NCI-H187 treated with DMSO at 0.1 percent for 48 hours (cell line): ENCODE results near the gene ESYT3.

Source experiments
- DNase-seq: peaks from one replicate; lab custom pipeline; 2025; lab: John Stamatoyannopoulos, UW

The ESYT3 gene, protein sequence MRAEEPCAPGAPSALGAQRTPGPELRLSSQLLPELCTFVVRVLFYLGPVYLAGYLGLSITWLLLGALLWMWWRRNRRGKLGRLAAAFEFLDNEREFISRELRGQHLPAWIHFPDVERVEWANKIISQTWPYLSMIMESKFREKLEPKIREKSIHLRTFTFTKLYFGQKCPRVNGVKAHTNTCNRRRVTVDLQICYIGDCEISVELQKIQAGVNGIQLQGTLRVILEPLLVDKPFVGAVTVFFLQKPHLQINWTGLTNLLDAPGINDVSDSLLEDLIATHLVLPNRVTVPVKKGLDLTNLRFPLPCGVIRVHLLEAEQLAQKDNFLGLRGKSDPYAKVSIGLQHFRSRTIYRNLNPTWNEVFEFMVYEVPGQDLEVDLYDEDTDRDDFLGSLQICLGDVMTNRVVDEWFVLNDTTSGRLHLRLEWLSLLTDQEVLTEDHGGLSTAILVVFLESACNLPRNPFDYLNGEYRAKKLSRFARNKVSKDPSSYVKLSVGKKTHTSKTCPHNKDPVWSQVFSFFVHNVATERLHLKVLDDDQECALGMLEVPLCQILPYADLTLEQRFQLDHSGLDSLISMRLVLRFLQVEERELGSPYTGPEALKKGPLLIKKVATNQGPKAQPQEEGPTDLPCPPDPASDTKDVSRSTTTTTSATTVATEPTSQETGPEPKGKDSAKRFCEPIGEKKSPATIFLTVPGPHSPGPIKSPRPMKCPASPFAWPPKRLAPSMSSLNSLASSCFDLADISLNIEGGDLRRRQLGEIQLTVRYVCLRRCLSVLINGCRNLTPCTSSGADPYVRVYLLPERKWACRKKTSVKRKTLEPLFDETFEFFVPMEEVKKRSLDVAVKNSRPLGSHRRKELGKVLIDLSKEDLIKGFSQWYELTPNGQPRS

DNA sequence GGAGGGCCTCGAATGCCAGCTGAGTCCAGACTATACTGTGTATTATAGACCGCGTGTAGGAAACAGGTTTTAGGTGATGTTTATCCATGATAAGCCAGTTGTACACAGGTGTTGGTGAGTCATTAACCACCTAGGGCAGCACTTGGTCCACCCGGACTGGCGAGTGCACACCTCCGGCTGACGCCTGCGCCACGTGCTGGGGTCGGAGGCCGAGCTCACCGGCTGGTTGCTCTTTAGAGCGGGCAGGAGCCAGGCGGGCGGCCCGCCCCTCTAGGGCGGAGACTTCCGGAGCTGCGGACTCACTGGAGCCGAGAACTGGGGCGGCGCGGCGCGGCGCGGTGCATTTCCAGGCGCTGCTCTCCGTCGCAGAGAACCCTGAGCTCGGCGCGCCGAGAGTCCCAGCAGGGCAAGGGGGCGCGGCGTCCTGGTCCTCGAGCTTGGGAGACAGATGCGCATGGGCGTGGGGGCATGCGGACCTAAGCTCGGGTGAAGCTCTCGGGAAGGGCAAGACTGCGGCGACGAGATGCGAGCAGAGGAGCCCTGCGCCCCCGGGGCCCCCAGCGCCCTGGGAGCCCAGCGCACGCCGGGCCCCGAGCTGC is at the start of gene ESYT3:
ESYT3 (plus strand) TSS at position 341 of the 599 bp plus-strand sequence; CDS start at position 524, 183 bp downstream.
- DNase-seq: no peak

- no peak for DNase-seq
These were observed 49.4 kb upstream of the ESYT3 start for GRCh38 chr3:138384976-138385375.

DNA sequence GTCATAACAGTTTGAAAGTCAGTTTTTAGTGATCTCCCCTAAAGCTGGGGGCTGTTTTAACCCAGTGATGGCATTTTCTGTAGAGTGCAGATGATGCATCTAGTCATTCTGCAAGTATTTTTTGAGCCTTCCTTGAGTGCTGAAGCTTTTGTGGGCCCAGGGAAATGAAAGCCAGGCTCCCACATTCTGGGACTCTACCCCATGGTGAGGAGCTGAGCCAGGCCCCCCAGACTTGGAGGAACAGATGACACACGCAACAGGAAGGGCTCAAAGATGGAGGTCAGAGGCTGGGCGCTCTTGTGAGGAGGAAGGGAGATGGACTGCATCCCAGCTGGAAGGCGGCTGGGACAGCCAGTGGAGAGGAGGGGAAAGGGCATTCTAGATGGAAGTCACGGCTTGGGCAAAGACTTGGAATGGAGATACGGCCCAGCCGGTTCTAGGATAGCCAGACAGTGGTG is 45.2 kb upstream of the ESYT3 start:
- DNase-seq: no peak

DNA sequence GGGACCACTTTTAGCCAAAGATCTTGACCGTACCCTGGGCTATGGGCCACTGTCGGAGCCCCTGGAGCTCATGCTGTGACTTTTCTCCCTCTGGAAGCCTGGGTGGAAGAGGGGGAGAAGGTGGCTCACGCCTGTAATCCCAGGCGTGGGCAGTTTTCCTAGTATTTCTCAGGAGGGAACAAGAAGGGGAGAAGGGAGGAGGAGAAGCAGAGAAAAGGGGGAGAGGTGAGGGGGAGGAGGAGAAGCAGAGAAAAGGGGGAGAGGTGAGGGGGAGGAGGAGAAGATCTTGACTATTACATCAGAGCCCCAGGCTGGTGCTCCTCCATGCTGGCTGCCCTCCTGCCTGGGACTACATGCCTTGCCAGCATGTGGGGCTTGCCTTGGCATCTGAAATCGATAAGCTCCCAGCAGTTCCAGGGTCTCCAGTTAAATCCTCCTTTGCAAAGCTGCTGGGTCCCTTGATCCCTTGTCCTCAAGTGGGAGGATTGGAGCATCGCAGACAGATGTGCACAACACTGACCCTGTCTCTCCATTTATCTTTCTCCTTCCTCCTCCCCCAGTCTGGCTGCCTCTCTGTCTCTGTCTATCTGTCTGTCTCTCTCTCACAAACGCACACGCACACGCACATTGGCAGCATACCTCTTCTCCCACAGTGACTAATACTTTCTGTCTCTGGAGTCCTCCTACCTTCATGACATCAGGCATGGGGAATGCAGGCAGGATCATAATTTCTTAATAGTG is 44.4 kb upstream of the ESYT3 start:
- DNase-seq: no peak

GRCh38 chr3:138390582-138390932 is 43.9 kb upstream of the ESYT3 start:
- no peak for DNase-seq

DNA sequence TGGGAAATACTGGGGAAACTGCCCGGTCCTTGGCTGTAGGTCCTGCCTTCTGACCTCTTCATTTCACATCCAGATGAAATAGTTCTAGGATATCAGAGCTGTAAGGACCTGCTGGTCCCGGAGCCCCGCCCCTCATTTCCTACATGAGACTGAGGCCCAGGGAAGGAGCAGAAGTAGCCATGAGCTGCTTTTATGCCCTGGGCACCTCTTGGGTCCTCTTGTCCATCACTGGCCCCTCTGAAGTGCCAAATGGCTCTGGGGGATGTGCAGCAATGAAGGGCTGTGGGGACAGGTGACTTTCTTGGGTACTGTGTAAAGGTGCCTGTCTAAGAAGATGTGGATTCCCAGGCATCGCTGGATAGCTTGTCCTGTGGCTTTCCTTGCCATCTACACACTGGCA is 40.3 kb upstream of the ESYT3 start:
- no peak for DNase-seq

GRCh38 chr3:138394686-138395085 is 39.7 kb upstream of the ESYT3 start:
- DNase-seq: no peak

DNA sequence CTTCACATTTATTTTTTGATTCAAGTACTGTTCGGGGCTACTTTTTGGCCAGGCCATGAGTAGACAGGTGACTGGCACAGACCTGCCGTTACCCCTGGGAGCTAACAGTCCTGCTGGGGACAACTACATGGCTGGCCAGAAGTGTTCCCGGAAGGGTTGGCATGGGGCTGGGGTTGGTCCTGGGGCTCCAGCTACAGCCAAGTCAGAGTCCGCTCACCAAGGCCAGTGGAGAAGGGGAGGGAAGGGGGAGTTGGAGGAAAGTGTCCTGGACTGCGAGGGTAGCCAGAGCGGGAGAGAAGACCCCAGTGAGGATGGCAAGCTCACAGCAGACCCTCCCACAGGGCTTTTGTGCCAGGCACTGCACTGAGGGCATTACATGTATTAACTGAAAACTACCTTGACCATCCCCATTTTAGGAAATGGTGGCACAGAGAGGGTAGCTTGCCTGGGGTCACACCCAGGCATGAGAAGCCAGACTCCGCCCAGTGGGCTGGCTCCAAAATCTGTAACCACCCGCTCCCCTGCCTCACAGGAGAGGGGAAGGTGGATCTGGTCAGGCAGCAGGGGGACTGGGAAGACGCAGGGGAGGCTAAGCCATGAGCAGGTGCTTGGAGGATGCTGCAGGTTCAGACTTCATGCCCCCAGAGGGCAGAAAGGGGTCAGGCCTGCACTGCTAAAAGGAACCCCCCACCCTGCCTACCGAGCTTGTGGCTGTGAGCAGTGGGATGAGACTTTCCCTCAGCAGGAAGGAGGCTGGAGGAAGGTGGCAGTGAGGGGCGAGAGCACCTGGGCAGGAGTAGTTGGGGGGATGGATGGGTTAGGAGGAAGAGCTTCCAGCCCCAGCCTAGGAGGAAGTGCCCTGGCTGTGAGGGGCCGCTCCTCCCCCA is 38.3 kb upstream of the ESYT3 start:
- DNase-seq: no peak

GRCh38 chr3:138396752-138397410 is 37.5 kb upstream of the ESYT3 start:
- DNase-seq: no peak

DNA sequence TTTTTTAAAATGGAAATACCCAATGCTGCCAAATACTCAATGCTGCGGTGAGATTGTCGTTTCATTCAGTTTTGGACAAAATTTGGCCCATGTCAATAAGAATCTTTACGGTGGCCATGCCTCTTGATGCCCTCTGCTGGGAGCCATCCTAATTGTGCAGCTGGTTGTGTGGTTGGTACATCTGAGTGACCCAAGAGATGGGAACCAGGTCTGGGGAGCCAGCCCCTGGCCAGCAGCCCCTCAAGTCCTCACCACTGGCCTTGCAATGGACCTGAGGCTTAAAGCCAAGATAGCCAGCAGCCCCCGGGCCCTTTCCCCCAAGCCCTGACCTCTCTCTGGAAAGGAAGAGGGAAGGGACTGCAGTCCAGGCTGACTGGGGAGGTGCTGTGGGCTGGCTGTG is 36.4 kb upstream of the ESYT3 start:
- DNase-seq: no peak

GRCh38 chr3:138398791-138399575 is 35.4 kb upstream of the ESYT3 start:
- DNase-seq: no peak

- DNase-seq: no peak
These were observed 34.6 kb upstream of the ESYT3 start for GRCh38 chr3:138399766-138400165.

- no peak for DNase-seq
These were observed 33.8 kb upstream of the ESYT3 start for GRCh38 chr3:138400651-138401070.

- DNase-seq: no peak
These were observed 32.6 kb upstream of the ESYT3 start for GRCh38 chr3:138401834-138402233.

DNA sequence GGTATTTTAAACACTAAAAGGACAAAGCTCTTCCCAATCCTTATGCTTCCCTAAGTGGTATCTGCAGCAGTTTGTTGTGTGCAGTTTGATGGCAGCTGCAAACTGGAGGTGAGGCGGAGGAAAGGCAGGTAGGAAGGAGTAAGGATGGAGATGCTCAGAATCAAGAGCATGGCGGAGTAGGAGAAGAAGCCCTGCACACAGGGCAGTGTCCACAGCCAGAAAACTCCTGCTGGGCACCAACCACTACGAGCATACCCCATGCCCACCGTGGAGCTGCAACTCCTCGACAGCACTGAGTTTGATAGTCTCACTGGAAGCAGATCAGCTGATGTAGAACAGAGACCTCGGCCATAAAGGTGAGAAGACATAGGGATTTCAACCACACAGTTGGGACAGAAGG is 30.3 kb upstream of the ESYT3 start:
- DNase-seq: no peak

DNA sequence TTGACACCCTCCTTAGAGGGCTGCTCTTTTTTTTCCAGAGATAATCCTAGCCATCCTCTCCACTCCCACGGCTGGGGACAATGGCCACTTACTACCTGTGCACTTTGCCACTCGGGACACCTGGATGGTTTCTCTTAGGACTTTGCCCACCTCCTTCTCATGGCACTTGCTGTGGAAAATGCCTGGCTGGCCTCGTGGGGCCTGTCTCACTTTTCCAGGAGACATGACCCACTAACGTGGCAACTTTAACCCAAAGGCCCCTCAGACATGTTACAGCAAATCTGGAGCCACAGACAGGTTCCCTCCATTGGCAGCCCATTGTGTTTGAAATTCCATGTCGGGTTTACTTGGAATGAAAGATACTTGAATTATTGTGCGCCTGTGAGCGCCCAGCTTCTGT is 29.4 kb upstream of the ESYT3 start:
- no peak for DNase-seq

GRCh38 chr3:138405486-138405885 is 28.9 kb upstream of the ESYT3 start:
- DNase-seq: no peak

DNA sequence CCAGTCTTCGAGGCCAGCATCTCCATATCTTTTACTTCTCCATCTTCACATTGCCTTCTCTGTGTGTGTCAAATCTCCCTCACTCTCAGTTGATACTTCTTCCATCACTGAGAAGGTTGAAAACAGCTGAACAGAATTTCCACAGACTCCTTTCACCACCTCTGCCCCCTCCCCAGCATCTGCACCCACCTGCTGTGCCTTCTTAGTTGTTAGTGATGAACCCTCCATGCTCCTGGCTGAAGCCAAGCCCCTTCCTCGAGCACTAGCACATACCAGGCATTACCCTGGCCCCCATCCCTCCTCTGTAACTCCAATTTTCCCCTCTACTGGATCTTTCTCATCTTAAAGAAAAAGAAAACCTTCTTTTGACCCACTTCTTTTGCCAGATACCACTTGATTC is 27.8 kb upstream of the ESYT3 start:
- DNase-seq: no peak

GRCh38 chr3:138407236-138407907 is 27.0 kb upstream of the ESYT3 start:
- DNase-seq: no peak
